ENCODE data around the gene MDFI.

GRCh38 chr6:41591122-41591521, 47.1 kb upstream of the MDFI start:
- TF ChIP-seq CTCF (IDR thresholded peaks at IDR 0.05; ENCODE audit: low read length) (no peak), EZH2 (IDR thresholded peaks at IDR 0.05; ENCODE audit: borderline replicate concordance, low read length) (no peak)

All from OCI-LY1 (cell line).